GM21529 (cell line): ENCODE data around the gene PLIN1.

Experiments
- ATAC-seq: cut with Tn5 transposase; IDR thresholded peaks from one replicate; pipeline ENCODE4 v1.9.1; 2021; ENCODE audit not compliant: unreplicated experiment

The PLIN1 gene

GRCh38 chr15:89630260-89630659 is 48.9 kb downstream of the PLIN1 start:
- no peak for ATAC-seq

GRCh38 chr15:89629829-89630228 is 49.3 kb downstream of the PLIN1 start:
- ATAC-seq, result no peak

- ATAC-seq, result no peak
These were observed 50.1 kb downstream of the PLIN1 start for GRCh38 chr15:89628806-89629715.

- no peak for ATAC-seq
These were observed 50.9 kb downstream of the PLIN1 start for GRCh38 chr15:89628301-89628700.

- ATAC-seq, result no peak
These were observed 51.8 kb downstream of the PLIN1 start for GRCh38 chr15:89627256-89627970.

- ATAC-seq, result no peak
These were observed 53.5 kb downstream of the PLIN1 start for GRCh38 chr15:89625716-89626115.

GRCh38 chr15:89623165-89623564 is 56.0 kb downstream of the PLIN1 start:
- ATAC-seq, result no peak

GRCh38 chr15:89621547-89621946 is 57.6 kb downstream of the PLIN1 start:
- ATAC-seq, result no peak

GRCh38 chr15:89616228-89616627 is 62.9 kb downstream of the PLIN1 start:
- no peak for ATAC-seq

GRCh38 chr15:89615135-89615534 is 64.0 kb downstream of the PLIN1 start:
- no peak for ATAC-seq
